K562 (cell line): ENCODE data around the gene CSNK2A1. TPM values are rescaled to one million over a fixed set of nuclear protein-coding genes. Genes with fewer than 3 reads are reported as not detected.

Experiments used
- CC2D1A ChIP-seq: fragments of 450-650 bp; IDR thresholded peaks from 2 replicates; pipeline ENCODE4 v1.6.1; 2017; ENCODE audit warnings: mild to moderate bottlenecking
- FUS ChIP-seq: fragments of 200-400 bp; formaldehyde crosslinking; optimal IDR thresholded peaks from 2 replicates; pipeline ENCODE3; 2017; ENCODE audit warnings: low read depth, low read length
- HBP1 ChIP-seq: fragments of 450-650 bp; formaldehyde crosslinking; IDR thresholded peaks from 2 replicates; pipeline ENCODE4 v1.4.0; 2022; ENCODE audit warnings: missing genetic modification characterization
- RB1 ChIP-seq: fragments of 450-650 bp; IDR thresholded peaks from 2 replicates; pipeline ENCODE4 v1.6.1; 2017; ENCODE audit warnings: low read depth, mild to moderate bottlenecking
- RNF2 ChIP-seq: sonication (generic); IDR thresholded peaks from 2 replicates; pipeline ENCODE4 v1.6.1; 2016
- TAF1 ChIP-seq: IDR thresholded peaks from 2 replicates; pipeline ENCODE4 v1.6.1; 2011; ENCODE audit warnings: mild to moderate bottlenecking, low read length, moderate library complexity; ENCODE audit not compliant: insufficient read depth, control insufficient read depth, severe bottlenecking; ENCODE audit errors: extremely low read depth
- ZBTB11 ChIP-seq, 3 experiments: fragments of 200-800 bp in 1 of 3; fragments of 250-450 bp in 1 of 3; fragments of 450-650 bp in 1 of 3; sonication (Bioruptor Pico) in 1 of 3; sonication (Bioruptor generic) in 1 of 3; formaldehyde crosslinking in 1 of 3; IDR thresholded peaks; 2 replicates each; pipeline versions ENCODE4 v1.6.1 to v1.8.0; 2016 to 2022; ENCODE audit warnings: mild to moderate bottlenecking in 2 of 3, missing genetic modification characterization in 2 of 3, missing compliant biosample characterization in 1 of 3, moderate library complexity in 1 of 3
- ZBTB33 ChIP-seq: sonication (generic); formaldehyde crosslinking; IDR thresholded peaks from 2 replicates; pipeline ENCODE4 v1.8.1; 2023; ENCODE audit warnings: mild to moderate bottlenecking, missing genetic modification reagents
- ZBTB34 ChIP-seq: fragments of 250-450 bp; sonication (Bioruptor Pico); IDR thresholded peaks from 2 replicates; pipeline ENCODE4 v1.8.0; 2021; ENCODE audit warnings: mild to moderate bottlenecking, moderate library complexity
- ZFP30 ChIP-seq: fragments of 250-450 bp; sonication (Bioruptor Pico); IDR thresholded peaks from 2 replicates; pipeline ENCODE4 v1.8.0; 2022; ENCODE audit warnings: moderate library complexity, mild to moderate bottlenecking, inconsistent platforms, borderline replicate concordance
- ZNF395 ChIP-seq: fragments of 200-800 bp; sonication (Bioruptor generic); IDR thresholded peaks from 2 replicates; pipeline ENCODE4 v1.6.1; 2017; ENCODE audit warnings: missing genetic modification characterization, missing compliant biosample characterization
- ZNF655 ChIP-seq: fragments of 250-450 bp; sonication (Bioruptor Pico); IDR thresholded peaks from 2 replicates; pipeline ENCODE4 v1.5.0; 2021
- ZNF707 ChIP-seq: fragments of 250-450 bp; sonication (Bioruptor Pico); conservative IDR thresholded peaks from 2 replicates; pipeline ENCODE4 v1.8.0; 2022; ENCODE audit warnings: inconsistent platforms, mild to moderate bottlenecking, moderate library complexity
- polyA plus RNA-seq, 8 experiments: library from polyadenylated mRNA; depleted of rRNA in 4 of 8; stranded (reverse) in 5 of 8; unstranded in 3 of 8; fragments of >200 nt; fragmentation: Nextera tagmentation in 2 of 8; fragmentation: Illumina TruSeq in 1 of 8; extraction: Ambion mirVana in 2 of 8; extraction: Trizol in 1 of 8; gene quantifications; 2 replicates each; pipeline versions ENCODE4 v1.2.1 to v1.2.3, GENCODE V29; 2011 to 2014; ENCODE audit warnings: inconsistent platforms in 1 of 8, missing spikeins in 1 of 8
- total RNA-seq, 7 experiments: library from RNA; depleted of rRNA in 6 of 7; stranded (reverse); fragments of >200 nt in 6 of 7; fragmentation: Illumina TruSeq in 2 of 7; extraction: Trizol in 2 of 7; gene quantifications; 2 replicates each; pipeline versions ENCODE4 v1.2.1 to v1.2.3, GENCODE V29; 2011 to 2021; ENCODE audit warnings: low replicate concordance in 1 of 7

Gene CSNK2A1
- total and polyA plus RNA-seq, 9 of the 15 experiments (the other 6 are each of a cell fraction or from before 2014, with no cell fraction given) = 71.0 to 251 (median 103) TPM

- no peak for TF ChIP-seq HBP1 (CRISPR knock-in tag)
- no peak for TF ChIP-seq ZNF707 (CRISPR knock-in tag)
- no peak for TF ChIP-seq TAF1
- 0 out of 2 replicates have a peak, but pooled peaks have one; percentile 36 for TF ChIP-seq CC2D1A
- no peak for TF ChIP-seq ZNF395 (CRISPR knock-in tag)
- no peak for TF ChIP-seq ZBTB11 (CRISPR knock-in tag; IDR thresholded peaks at IDR 0.05)
- TF ChIP-seq ZNF655 (CRISPR knock-in tag) = no peak
- no peak for TF ChIP-seq ZBTB33 (CRISPR knock-in tag)
- TF ChIP-seq RB1 = 0 out of 2 replicates have a peak, but pooled peaks have one; percentile 37
- no peak for TF ChIP-seq ZBTB34 (CRISPR knock-in tag)
- TF ChIP-seq FUS = no peak
- TF ChIP-seq RNF2 = no peak
- TF ChIP-seq ZFP30 (CRISPR knock-in tag) = no peak
Observed at GRCh38 chr20:561437-562231, 18.0 kb upstream of the CSNK2A1 start (continued).
